ENCODE measurements around the gene P2RX6.

DNA sequence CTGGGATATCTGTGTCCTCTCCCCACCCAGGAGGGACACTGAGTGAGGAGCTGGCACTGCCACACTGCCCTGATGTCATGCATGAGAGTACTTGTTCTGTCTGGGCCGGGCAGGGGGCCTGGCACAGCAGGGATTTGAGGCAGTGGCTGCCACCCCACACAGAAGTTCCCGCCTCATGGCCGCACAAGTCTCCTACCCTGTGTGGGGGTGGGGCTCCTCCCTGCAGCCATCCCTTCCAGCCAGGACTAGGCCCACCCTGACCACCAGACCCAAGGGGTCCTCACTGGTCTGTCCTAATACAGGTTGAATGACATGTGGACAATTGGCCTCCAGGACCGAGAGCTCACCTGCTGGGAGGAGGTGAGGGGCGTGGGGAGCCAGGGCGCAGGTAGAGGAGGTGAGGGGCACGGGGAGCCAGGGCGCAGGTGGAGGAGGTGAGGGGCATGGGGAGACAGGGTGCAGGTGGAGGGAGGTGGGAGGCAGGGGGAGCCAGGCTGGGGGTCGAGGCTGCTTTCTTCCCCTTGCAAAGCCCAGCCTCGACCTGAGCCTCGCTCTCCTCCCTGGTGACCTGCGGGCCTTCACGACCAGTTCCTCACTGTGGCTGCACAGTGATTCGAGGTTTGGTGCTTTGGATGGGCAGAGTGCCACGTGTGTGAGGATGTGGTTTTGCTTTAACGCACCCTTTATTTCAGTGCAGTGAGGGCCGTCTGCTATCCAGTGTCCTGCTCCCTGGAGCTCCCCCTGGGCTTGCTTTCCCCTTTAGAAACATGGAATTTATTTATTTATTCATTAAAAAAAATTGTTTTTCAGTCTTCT lies 25.4 kb upstream of the P2RX6 start:
- TF ChIP-seq, protein P1, sequence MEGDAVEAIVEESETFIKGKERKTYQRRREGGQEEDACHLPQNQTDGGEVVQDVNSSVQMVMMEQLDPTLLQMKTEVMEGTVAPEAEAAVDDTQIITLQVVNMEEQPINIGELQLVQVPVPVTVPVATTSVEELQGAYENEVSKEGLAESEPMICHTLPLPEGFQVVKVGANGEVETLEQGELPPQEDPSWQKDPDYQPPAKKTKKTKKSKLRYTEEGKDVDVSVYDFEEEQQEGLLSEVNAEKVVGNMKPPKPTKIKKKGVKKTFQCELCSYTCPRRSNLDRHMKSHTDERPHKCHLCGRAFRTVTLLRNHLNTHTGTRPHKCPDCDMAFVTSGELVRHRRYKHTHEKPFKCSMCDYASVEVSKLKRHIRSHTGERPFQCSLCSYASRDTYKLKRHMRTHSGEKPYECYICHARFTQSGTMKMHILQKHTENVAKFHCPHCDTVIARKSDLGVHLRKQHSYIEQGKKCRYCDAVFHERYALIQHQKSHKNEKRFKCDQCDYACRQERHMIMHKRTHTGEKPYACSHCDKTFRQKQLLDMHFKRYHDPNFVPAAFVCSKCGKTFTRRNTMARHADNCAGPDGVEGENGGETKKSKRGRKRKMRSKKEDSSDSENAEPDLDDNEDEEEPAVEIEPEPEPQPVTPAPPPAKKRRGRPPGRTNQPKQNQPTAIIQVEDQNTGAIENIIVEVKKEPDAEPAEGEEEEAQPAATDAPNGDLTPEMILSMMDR (IDR thresholded peaks at IDR 0.05) = no peak
- no peak for TF ChIP-seq POLR2A (IDR thresholded peaks at IDR 0.05)
